ENCODE data around the gene TAPBP. TPM values are rescaled to one million over a fixed set of nuclear protein-coding genes. Genes with fewer than 3 reads are reported as not detected.
A peak's percentile ranks its signal among the peaks of the same experiment; 100 is the strongest.

Gene TAPBP
- total and polyA plus RNA-seq, 9 of the 15 experiments (the other 6 are each of a cell fraction or from before 2014, with no cell fraction given), result 5.6 to 74.0 (median 22.3) TPM

- TF ChIP-seq CBX3 (IDR thresholded peaks at IDR 0.05; ENCODE audit: borderline replicate concordance in 1 of 2, low read length in 2 of 2) (no peak), SMARCA4 (IDR thresholded peaks at IDR 0.05) (peak; percentile 42; the same call in 1 of the 2 replicates), NEUROD1 (IDR thresholded peaks at IDR 0.05; ENCODE audit: borderline replicate concordance, low read depth, low read length, partially characterized antibody) (no peak), NR2F6 (CRISPR knock-in tag; IDR thresholded peaks at IDR 0.05) (0 out of 2 replicates have a peak, but pooled peaks have one; percentile 52), DPF2 (IDR thresholded peaks at IDR 0.05) (peak; percentile 5; the same call in 1 of the 2 replicates), ATF3 (IDR thresholded peaks at IDR 0.05) (0 out of 2 replicates have a peak, but pooled peaks have one; percentile 29), ATF3 (CRISPR knock-in tag; conservative IDR thresholded peaks at IDR 0.05) (no peak), ZNF655 (CRISPR knock-in tag; IDR thresholded peaks at IDR 0.05) (no peak), MED1 (CRISPR knock-in tag; IDR thresholded peaks at IDR 0.05; ENCODE audit: borderline replicate concordance) (no peak), L3MBTL2 (IDR thresholded peaks at IDR 0.05) (no peak), CEBPB (tag; IDR thresholded peaks at IDR 0.05) (no peak), ZNF23 (CRISPR knock-in tag; IDR thresholded peaks at IDR 0.05) (no peak), LEF1 (IDR thresholded peaks at IDR 0.05) (no peak), IRF9 (tag; IDR thresholded peaks at IDR 0.05) (no peak), FOXA3 (CRISPR knock-in tag; conservative IDR thresholded peaks at IDR 0.05 in 1 of 2, IDR thresholded peaks at IDR 0.05 in 1 of 2) (no peak), ZBTB9 (CRISPR knock-in tag; IDR thresholded peaks at IDR 0.05) (0 out of 2 replicates have a peak, but pooled peaks have one; percentile 60), GTF3C2 (IDR thresholded peaks at IDR 0.05; ENCODE audit: borderline replicate concordance, extremely low read depth, insufficient read length) (no peak), NR4A1 (CRISPR knock-in tag; IDR thresholded peaks at IDR 0.05) (peak; percentile 64; the same call in 1 of the 2 replicates), NR4A1 (tag; IDR thresholded peaks at IDR 0.05) (peak; percentile 43; the same call in 1 of the 2 replicates)
Measured at GRCh38 chr6:33249732-33250630, 63.9 kb downstream of the TAPBP start (continued).

Data from K562 (cell line).